H1 (cell line): ENCODE data around the gene TAPBPL. TPM values are rescaled to one million over a fixed set of nuclear protein-coding genes. Genes with fewer than 3 reads are reported as not detected.

Experiments used
- CBX8 ChIP-seq: fragments of 300-800, 300-1000 bp; sonication (generic); IDR thresholded peaks from 2 replicates; pipeline ENCODE4 v1.7.1; 2016; ENCODE audit warnings: low read depth, low read length, borderline replicate concordance
- RAD21 ChIP-seq, 2 experiments: IDR thresholded peaks in 1 of 2; conservative IDR thresholded peaks in 1 of 2; 2 replicates each; pipeline ENCODE4 v1.6.1; 2011; ENCODE audit warnings: low read depth in 2 of 2, low read length in 2 of 2, improper control_type of control experiment in 1 of 2, inconsistent platforms in 1 of 2, mild to moderate bottlenecking in 1 of 2, moderate library complexity in 1 of 2
- RFX5 ChIP-seq: IDR thresholded peaks from 2 replicates; pipeline ENCODE4 v1.6.1; 2011; ENCODE audit warnings: low read depth, low read length, improper control_type of control experiment, borderline replicate concordance
- RXRA ChIP-seq: IDR thresholded peaks from 2 replicates; pipeline ENCODE4 v1.6.1; 2011; ENCODE audit warnings: low read depth, mild to moderate bottlenecking, low read length, moderate library complexity; ENCODE audit not compliant: insufficient read depth
- TEAD4 ChIP-seq: IDR thresholded peaks from 2 replicates; pipeline ENCODE4 v1.6.1; 2012; ENCODE audit warnings: low read depth, low read length, inconsistent platforms, mixed read lengths
- YY1 ChIP-seq: IDR thresholded peaks from 2 replicates; pipeline ENCODE4 v1.6.1; 2011; ENCODE audit warnings: low read depth, mild to moderate bottlenecking, low read length
- polyA plus RNA-seq, 7 experiments: library from polyadenylated mRNA; depleted of rRNA in 3 of 7; stranded (reverse) in 5 of 7; unstranded in 2 of 7; fragments of >200 nt in 5 of 7; fragments of 200-250 nt in 2 of 7; gene quantifications; 1 replicate in 5 of 7; 2 replicates in 1 of 7; 4 replicates in 1 of 7; pipeline versions ENCODE4 v1.2.1 to v1.2.3, GENCODE V29; 2011 to 2013; ENCODE audit warnings: missing spikeins in 2 of 7, mixed read lengths in 2 of 7
- total RNA-seq: library from RNA; stranded (reverse); fragmentation: NEBNext Ultra II Directional; extraction: Animal tissue kit (Norgen Biotek cat#: 25700); gene quantifications from 2 replicates; pipeline ENCODE4 v1.2.1, GENCODE V29; 2021

The TAPBPL gene
- total and polyA plus RNA-seq, 2 of the 8 experiments (the other 6 are each of a cell fraction or from before 2014, with no cell fraction given) = 0.61 to 1.5 TPM

DNA sequence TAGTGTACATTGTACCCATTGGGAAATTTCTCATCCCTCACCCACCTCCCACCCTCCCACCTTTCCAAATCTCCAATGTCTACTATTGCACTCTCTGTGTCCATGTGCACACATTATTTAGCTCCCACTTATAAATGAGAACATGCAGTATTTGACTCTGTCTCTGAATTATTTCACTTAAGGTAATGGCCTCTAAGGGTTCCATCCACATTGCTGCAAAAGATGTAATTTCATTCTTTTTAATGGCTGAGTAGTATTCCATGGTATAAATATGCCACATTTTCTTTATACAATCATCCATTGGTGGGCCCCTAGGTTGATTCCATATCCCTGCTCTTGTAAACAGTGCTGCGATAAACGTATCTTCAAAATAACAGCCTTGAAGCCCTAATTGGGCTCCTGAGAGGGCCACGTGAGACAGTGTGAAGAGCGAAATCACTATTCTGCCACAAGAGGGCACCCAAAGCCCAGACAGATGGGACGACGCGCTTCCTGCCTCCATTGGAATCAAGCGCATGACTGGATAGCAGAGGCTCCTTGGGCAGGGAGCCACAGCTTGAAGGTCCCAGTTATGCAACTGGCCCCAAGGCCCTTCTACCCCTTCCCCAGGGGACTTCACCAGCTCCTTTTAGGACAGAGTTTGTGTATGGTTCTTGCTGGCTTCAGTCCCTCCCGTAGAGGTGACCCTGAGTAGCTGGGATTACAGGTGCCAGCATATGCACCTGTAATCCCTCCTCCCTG, 28.4 kb upstream of the TAPBPL start (continued):
- TF ChIP-seq RAD21 (IDR thresholded peaks at IDR 0.05 in 1 of 2, conservative IDR thresholded peaks at IDR 0.05 in 1 of 2; ENCODE audit: low read depth in 2 of 2, low read length in 2 of 2) (peak; percentile 97 to 99), YY1 (peak; percentile 82), RXRA (no peak), RFX5 (no peak), TEAD4 (no peak), CBX8 (no peak)
